ENCODE results near the gene SLC35E4.

DNA sequence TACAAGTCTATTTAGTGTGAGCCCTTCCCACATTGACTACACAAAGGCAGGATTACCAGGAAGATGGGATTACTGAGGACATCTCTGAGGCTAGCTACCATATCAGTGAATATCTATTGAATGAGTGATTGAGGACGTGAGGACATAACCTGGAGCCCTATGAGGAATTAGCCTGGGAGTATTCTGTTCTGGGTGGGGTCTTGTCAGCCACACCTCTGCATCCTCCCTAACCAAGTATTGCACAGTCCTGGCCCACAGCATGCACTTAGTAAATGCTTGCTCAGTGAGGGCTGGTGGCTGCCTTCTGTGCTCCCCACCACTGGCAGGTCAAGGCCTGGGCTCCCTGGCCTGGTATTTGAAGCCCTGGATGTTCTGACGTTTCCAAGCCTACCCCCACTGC is 17.3 kb downstream of the SLC35E4 start:
- TF ChIP-seq, protein P1, sequence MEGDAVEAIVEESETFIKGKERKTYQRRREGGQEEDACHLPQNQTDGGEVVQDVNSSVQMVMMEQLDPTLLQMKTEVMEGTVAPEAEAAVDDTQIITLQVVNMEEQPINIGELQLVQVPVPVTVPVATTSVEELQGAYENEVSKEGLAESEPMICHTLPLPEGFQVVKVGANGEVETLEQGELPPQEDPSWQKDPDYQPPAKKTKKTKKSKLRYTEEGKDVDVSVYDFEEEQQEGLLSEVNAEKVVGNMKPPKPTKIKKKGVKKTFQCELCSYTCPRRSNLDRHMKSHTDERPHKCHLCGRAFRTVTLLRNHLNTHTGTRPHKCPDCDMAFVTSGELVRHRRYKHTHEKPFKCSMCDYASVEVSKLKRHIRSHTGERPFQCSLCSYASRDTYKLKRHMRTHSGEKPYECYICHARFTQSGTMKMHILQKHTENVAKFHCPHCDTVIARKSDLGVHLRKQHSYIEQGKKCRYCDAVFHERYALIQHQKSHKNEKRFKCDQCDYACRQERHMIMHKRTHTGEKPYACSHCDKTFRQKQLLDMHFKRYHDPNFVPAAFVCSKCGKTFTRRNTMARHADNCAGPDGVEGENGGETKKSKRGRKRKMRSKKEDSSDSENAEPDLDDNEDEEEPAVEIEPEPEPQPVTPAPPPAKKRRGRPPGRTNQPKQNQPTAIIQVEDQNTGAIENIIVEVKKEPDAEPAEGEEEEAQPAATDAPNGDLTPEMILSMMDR (IDR thresholded peaks at IDR 0.05) = no peak
- TF ChIP-seq POLR2AphosphoS5 (IDR thresholded peaks at IDR 0.05; ENCODE audit: low read depth, low read length) (no peak), MXI1 (IDR thresholded peaks at IDR 0.05; ENCODE audit: low read depth, low read length) (no peak), JUND (IDR thresholded peaks at IDR 0.05) (no peak), GABPA (IDR thresholded peaks at IDR 0.05; ENCODE audit: low read depth) (no peak), NRF1 (IDR thresholded peaks at IDR 0.05; ENCODE audit: low read depth, low read length) (no peak), TEAD4 (IDR thresholded peaks at IDR 0.05; ENCODE audit: borderline replicate concordance, insufficient read depth) (no peak), TAF1 (IDR thresholded peaks at IDR 0.05; ENCODE audit: borderline replicate concordance, low read depth, low read length) (no peak), CHD2 (IDR thresholded peaks at IDR 0.05; ENCODE audit: low read length, partially characterized antibody) (no peak), EP300 (IDR thresholded peaks at IDR 0.05; ENCODE audit: borderline replicate concordance in 1 of 2, low read depth in 1 of 2, low read length in 1 of 2) (no peak)
- TF ChIP-seq, protein P2, sequence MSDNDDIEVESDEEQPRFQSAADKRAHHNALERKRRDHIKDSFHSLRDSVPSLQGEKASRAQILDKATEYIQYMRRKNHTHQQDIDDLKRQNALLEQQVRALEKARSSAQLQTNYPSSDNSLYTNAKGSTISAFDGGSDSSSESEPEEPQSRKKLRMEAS (IDR thresholded peaks at IDR 0.05; ENCODE audit: low read depth) = no peak
- TF ChIP-seq, protein P3, sequence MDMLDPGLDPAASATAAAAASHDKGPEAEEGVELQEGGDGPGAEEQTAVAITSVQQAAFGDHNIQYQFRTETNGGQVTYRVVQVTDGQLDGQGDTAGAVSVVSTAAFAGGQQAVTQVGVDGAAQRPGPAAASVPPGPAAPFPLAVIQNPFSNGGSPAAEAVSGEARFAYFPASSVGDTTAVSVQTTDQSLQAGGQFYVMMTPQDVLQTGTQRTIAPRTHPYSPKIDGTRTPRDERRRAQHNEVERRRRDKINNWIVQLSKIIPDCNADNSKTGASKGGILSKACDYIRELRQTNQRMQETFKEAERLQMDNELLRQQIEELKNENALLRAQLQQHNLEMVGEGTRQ (IDR thresholded peaks at IDR 0.05; ENCODE audit: borderline replicate concordance, low read depth, low read length) = no peak
- TF ChIP-seq, protein P4, sequence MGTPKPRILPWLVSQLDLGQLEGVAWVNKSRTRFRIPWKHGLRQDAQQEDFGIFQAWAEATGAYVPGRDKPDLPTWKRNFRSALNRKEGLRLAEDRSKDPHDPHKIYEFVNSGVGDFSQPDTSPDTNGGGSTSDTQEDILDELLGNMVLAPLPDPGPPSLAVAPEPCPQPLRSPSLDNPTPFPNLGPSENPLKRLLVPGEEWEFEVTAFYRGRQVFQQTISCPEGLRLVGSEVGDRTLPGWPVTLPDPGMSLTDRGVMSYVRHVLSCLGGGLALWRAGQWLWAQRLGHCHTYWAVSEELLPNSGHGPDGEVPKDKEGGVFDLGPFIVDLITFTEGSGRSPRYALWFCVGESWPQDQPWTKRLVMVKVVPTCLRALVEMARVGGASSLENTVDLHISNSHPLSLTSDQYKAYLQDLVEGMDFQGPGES (IDR thresholded peaks at IDR 0.05; ENCODE audit: low read depth, low read length) = no peak
